ENCODE data around the gene CHST11. TPM values are rescaled to one million over a fixed set of nuclear protein-coding genes. Genes with fewer than 3 reads are reported as not detected.

CHST11 gene
- polyA plus RNA-seq, 1 donor (not counting 4 experiments of a cell fraction or from before 2014, with no cell fraction given): 11.9 TPM

- Histone ChIP-seq H3K27ac (ENCODE audit: control insufficient read depth, insufficient read depth, low read length) (no peak overlapping the region), H3K9me3 (ENCODE audit: control insufficient read depth, low read depth, low read length) (no peaks in the 10 kb centered on the region), H2AFZ (ENCODE audit: control insufficient read depth, low read length) (no peak overlapping the region), H3K4me1 (ENCODE audit: control insufficient read depth, extremely low read depth, insufficient read depth, low read length) (peaks cover 3% of the 10 kb centered on the region), H3K36me3 (ENCODE audit: control insufficient read depth in 2 of 2, extremely low read depth in 1 of 2, insufficient read depth in 2 of 2, low read length in 2 of 2) (no peaks in the 10 kb centered on the region), H3K4me3 (ENCODE audit: control insufficient read depth in 2 of 3, extremely low read depth in 1 of 3, insufficient read depth in 2 of 3, low read depth in 1 of 3, low read length in 3 of 3) (no peak overlapping the region), H3K79me2 (ENCODE audit: control insufficient read depth, insufficient read depth, low read length) (peaks cover 7% of the 10 kb centered on the region), H3K27me3 (ENCODE audit: control insufficient read depth, extremely low read depth, insufficient read depth, low read length) (no peaks in the 10 kb centered on the region), H3K9me1 (ENCODE audit: control insufficient read depth, extremely low read depth, insufficient read depth, low read length) (no peaks in the 10 kb centered on the region), H4K20me1 (ENCODE audit: control insufficient read depth, extremely low read depth, insufficient read depth, low read length) (no peaks in the 10 kb centered on the region), H3K4me2 (ENCODE audit: control insufficient read depth, extremely low read depth, insufficient read depth, low read depth, low read length) (no peak overlapping the region), H3K9ac (ENCODE audit: control insufficient read depth, extremely low read depth, insufficient read depth, low read length) (no peak overlapping the region)
- no peak for DNase-seq (ENCODE audit: low read depth, low spot score)
- TF ChIP-seq EZH2 (IDR thresholded peaks at IDR 0.05; ENCODE audit: low read length) (no peak), CTCF (optimal IDR thresholded peaks at IDR 0.05 in 1 of 3, IDR thresholded peaks at IDR 0.05 in 1 of 3, conservative IDR thresholded peaks at IDR 0.05 in 1 of 3; ENCODE audit: extremely low read depth in 1 of 3, insufficient read depth in 2 of 3, low read length in 3 of 3) (no peak)
- dilution Hi-C loops (cut with MboI; ENCODE audit: extremely low pct_ligation_motif_present, low sequenced_read_pairs): no loop called here
- FAIRE-seq: no peak
Measured at GRCh38 chr12:104507672-104508071, 50.9 kb downstream of the CHST11 start.

- no peak overlapping the region for H3K9ac ChIP-seq (ENCODE audit: control insufficient read depth, extremely low read depth, insufficient read depth, low read length)
- peaks cover 7% of the 10 kb centered on the region for H3K79me2 ChIP-seq (ENCODE audit: control insufficient read depth, insufficient read depth, low read length)
- H3K36me3 ChIP-seq (ENCODE audit: control insufficient read depth in 2 of 2, extremely low read depth in 1 of 2, insufficient read depth in 2 of 2, low read length in 2 of 2): no peaks in the 10 kb centered on the region
- H4K20me1 ChIP-seq (ENCODE audit: control insufficient read depth, extremely low read depth, insufficient read depth, low read length): no peaks in the 10 kb centered on the region
- H3K27me3 ChIP-seq (ENCODE audit: control insufficient read depth, extremely low read depth, insufficient read depth, low read length): no peaks in the 10 kb centered on the region
- H3K27ac ChIP-seq (ENCODE audit: control insufficient read depth, insufficient read depth, low read length): no peak overlapping the region
- no peak for FAIRE-seq
- no peak for DNase-seq (ENCODE audit: low read depth, low spot score)
- H2AFZ ChIP-seq (ENCODE audit: control insufficient read depth, low read length): no peak overlapping the region
- no peaks in the 10 kb centered on the region for H3K4me1 ChIP-seq (ENCODE audit: control insufficient read depth, extremely low read depth, insufficient read depth, low read length)
- dilution Hi-C loops (cut with MboI; ENCODE audit: extremely low pct_ligation_motif_present, low sequenced_read_pairs): no loop called here
- no peaks in the 10 kb centered on the region for H3K9me3 ChIP-seq (ENCODE audit: control insufficient read depth, low read depth, low read length)
- no peak overlapping the region for H3K4me3 ChIP-seq (ENCODE audit: control insufficient read depth in 2 of 3, extremely low read depth in 1 of 3, insufficient read depth in 2 of 3, low read depth in 1 of 3, low read length in 3 of 3)
- no peak overlapping the region for H3K4me2 ChIP-seq (ENCODE audit: control insufficient read depth, extremely low read depth, insufficient read depth, low read depth, low read length)
- H3K9me1 ChIP-seq (ENCODE audit: control insufficient read depth, extremely low read depth, insufficient read depth, low read length): no peaks in the 10 kb centered on the region
- TF ChIP-seq CTCF (optimal IDR thresholded peaks at IDR 0.05 in 1 of 3, IDR thresholded peaks at IDR 0.05 in 1 of 3, conservative IDR thresholded peaks at IDR 0.05 in 1 of 3; ENCODE audit: extremely low read depth in 1 of 3, insufficient read depth in 2 of 3, low read length in 3 of 3) (no peak), EZH2 (IDR thresholded peaks at IDR 0.05; ENCODE audit: low read length) (no peak)
Measured at GRCh38 chr12:104508752-104509446, 52.2 kb downstream of the CHST11 start.
